HCT116 (cell line): Measurements from ENCODE around the gene PDPK1. TPM values are rescaled to one million over a fixed set of nuclear protein-coding genes. Genes with fewer than 3 reads are reported as not detected.

ENCODE experiments used
- ATAC-seq: fragments of 200-7000 bp; cut with Tn5 transposase; 2 replicates; pipeline ENCODE4 v1.9.1; 2020; ENCODE audit warnings: mild to moderate bottlenecking, moderate library complexity
- BruUV-seq: library from RNA; stranded (reverse); fragments of 400-500 nt; replicated peaks from 2 replicates; lab custom pipeline; 2021; lab: Mats Ljungman, UMichigan
- CTCF ChIA-PET: fragments of 300-600 bp; sonication (Branson Sonifier 250); formaldehyde crosslinking; loops from one replicate; lab custom pipeline; 2021; ENCODE audit warnings: antibody characterized with exemption; lab: Charles Lee
- POLR2A ChIA-PET: fragments of 300-600, 350-600 bp; sonication (Branson Sonifier 250); formaldehyde crosslinking; loops from one replicate; lab custom pipeline; 2021; ENCODE audit warnings: antibody characterized with exemption; lab: Charles Lee
- RAD21 ChIA-PET, 2 experiments: fragments of 300-600 bp; sonication (Branson Sonifier 250); formaldehyde crosslinking; loops; one replicate each; lab custom pipeline; 2023; ENCODE audit warnings: low total read pairs in 2 of 2; ENCODE audit not compliant: uncharacterized antibody in 2 of 2, unreplicated experiment in 2 of 2, low non-redundant PET in 1 of 2; lab: Charles Lee
- DNase-seq: peaks from one replicate; pipeline ENCODE4 v3.0.0-alpha.2; 2010; ENCODE audit warnings: low read depth, low spot score
- H2AFZ ChIP-seq: fragments of 200-600 bp; shearing (Covaris generic), sonication (generic); 2 replicates; pipeline ENCODE4 v1.6.1; 2017; ENCODE audit warnings: low read depth, mixed run types, mixed read lengths, antibody characterized with exemption, low read length; ENCODE audit not compliant: poor library complexity, severe bottlenecking
- H3K27ac ChIP-seq: 2 replicates; pipeline ENCODE4 v1.5.1; 2012; ENCODE audit warnings: low read depth, low read length
- H3K27me3 ChIP-seq: fragments of 200-600 bp; sonication (generic); 2 replicates; pipeline ENCODE4 v1.6.1; 2016; ENCODE audit warnings: mixed run types, low read length, mixed read lengths; ENCODE audit not compliant: insufficient read depth
- H3K36me3 ChIP-seq, 2 experiments: fragments of 200-500 bp in 1 of 2; fragments of 200-600 bp in 1 of 2; sonication (Bioruptor generic) in 1 of 2; sonication (generic) in 1 of 2; 2 replicates each; pipeline versions ENCODE4 v1.5.1 to v1.6.1; 2014 to 2016; ENCODE audit warnings: low read length in 2 of 2, inconsistent platforms in 1 of 2, mixed read lengths in 1 of 2, mixed run types in 1 of 2; ENCODE audit not compliant: insufficient read depth in 2 of 2, control insufficient read depth in 1 of 2
- H3K4me1 ChIP-seq, 2 experiments: fragments of 200-600 bp in 1 of 2; sonication (generic) in 1 of 2; 2 replicates each; pipeline versions ENCODE4 v1.5.1 to v1.6.1; 2012 to 2017; ENCODE audit warnings: low read length in 2 of 2, inconsistent platforms in 1 of 2, mild to moderate bottlenecking in 1 of 2, mixed read lengths in 1 of 2, mixed run types in 1 of 2, moderate library complexity in 1 of 2; ENCODE audit not compliant: insufficient read depth in 2 of 2, control insufficient read depth in 1 of 2
- H3K4me2 ChIP-seq: fragments of 200-600 bp; sonication (generic); 2 replicates; pipeline ENCODE4 v1.6.1; 2017; ENCODE audit warnings: mixed run types, low read length, mixed read lengths
- H3K4me3 ChIP-seq, 2 experiments: fragments of 200-600 bp in 1 of 2; sonication (generic) in 1 of 2; replicated peaks in 1 of 2; 2 replicates each; pipeline ENCODE4 v1.5.1; 2011 to 2016; ENCODE audit warnings: low read length in 2 of 2, control low read depth in 1 of 2, low read depth in 1 of 2, mild to moderate bottlenecking in 1 of 2, mixed read lengths in 1 of 2, mixed run types in 1 of 2
- H3K79me2 ChIP-seq: fragments of 200-600 bp; sonication (generic); 2 replicates; pipeline ENCODE4 v1.6.1; 2017; ENCODE audit warnings: mild to moderate bottlenecking, mixed run types, low read length, moderate library complexity, mixed read lengths; ENCODE audit not compliant: insufficient read depth
- H3K9ac ChIP-seq: fragments of 200-600 bp; sonication (generic); 2 replicates; pipeline ENCODE4 v1.6.1; 2016; ENCODE audit warnings: low read length, mixed read lengths
- H3K9me2 ChIP-seq: fragments of 200-600 bp; sonication (generic), shearing (Covaris generic); 2 replicates; pipeline ENCODE4 v1.6.1; 2017; ENCODE audit warnings: mixed run types, mild to moderate bottlenecking, moderate library complexity; ENCODE audit not compliant: insufficient read depth
- H3K9me3 ChIP-seq, 2 experiments: fragments of 200-500 bp in 1 of 2; fragments of 200-600 bp in 1 of 2; sonication (Bioruptor generic) in 1 of 2; sonication (generic) in 1 of 2; 2 replicates each; pipeline ENCODE4 v1.6.1; 2014 to 2017; ENCODE audit warnings: low read length in 2 of 2, mixed read lengths in 2 of 2, inconsistent platforms in 1 of 2, low read depth in 1 of 2, mild to moderate bottlenecking in 1 of 2, mixed run types in 1 of 2, moderate library complexity in 1 of 2; ENCODE audit not compliant: control insufficient read depth in 1 of 2, insufficient read depth in 1 of 2
- H4K20me1 ChIP-seq: fragments of 200-600 bp; sonication (generic), shearing (Covaris generic); 2 replicates; pipeline ENCODE4 v1.6.1; 2017; ENCODE audit warnings: mixed run types, mild to moderate bottlenecking, moderate library complexity; ENCODE audit not compliant: insufficient read depth
- EZH2phosphoT487 ChIP-seq: fragments of 200-600 bp; IDR thresholded peaks from 2 replicates; pipeline ENCODE4 v1.6.1; 2018; ENCODE audit warnings: antibody characterized with exemption, borderline replicate concordance
- JUND ChIP-seq: IDR thresholded peaks from 2 replicates; pipeline ENCODE4 v1.6.1; 2012
- RAD21 ChIP-seq: IDR thresholded peaks from 2 replicates; pipeline ENCODE4 v1.6.1; 2012; ENCODE audit warnings: low read depth, mild to moderate bottlenecking
- SIN3A ChIP-seq: IDR thresholded peaks from 2 replicates; pipeline ENCODE4 v1.6.1; 2012; ENCODE audit warnings: low read depth
- SRF ChIP-seq: IDR thresholded peaks from 2 replicates; pipeline ENCODE4 v1.6.1; 2012; ENCODE audit warnings: low read depth
- YY1 ChIP-seq: IDR thresholded peaks from 2 replicates; pipeline ENCODE4 v1.6.1; 2011; ENCODE audit warnings: low read length, low read depth, moderate library complexity, mild to moderate bottlenecking; ENCODE audit not compliant: insufficient replicate concordance; ENCODE audit errors: extremely low read depth
- ZFX ChIP-seq: fragments of 450-650 bp; IDR thresholded peaks from 2 replicates; pipeline ENCODE4 v1.6.1; 2017
- ZNF274 ChIP-seq: fragments of 200-500 bp; sonication (Bioruptor generic); IDR thresholded peaks from 2 replicates; pipeline ENCODE4 v1.6.1; 2014; ENCODE audit warnings: mild to moderate bottlenecking, low read depth, low read length, inconsistent platforms
- intact Hi-C: fragments of 100-400 bp; cut with micrococcal nuclease; formaldehyde crosslinking; loops from 2 replicates; pipeline ENCODE4 v1.10.0; 2022
- total RNA-seq: library from RNA; stranded (reverse); gene quantifications from one replicate; pipeline ENCODE4 v1.2.1, GENCODE V29; 2021; ENCODE audit not compliant: unreplicated experiment
- TF ChIP-seq, protein P1 (sequence below): IDR thresholded peaks from 2 replicates; pipeline ENCODE4 v1.6.1; 2012; ENCODE audit warnings: low read depth
- TF ChIP-seq, protein P2 (sequence below): IDR thresholded peaks from 2 replicates; pipeline ENCODE4 v1.6.1; 2012
- TF ChIP-seq, protein P3 (sequence below): IDR thresholded peaks from 2 replicates; pipeline ENCODE4 v1.6.1; 2011; ENCODE audit warnings: mild to moderate bottlenecking, low read length, moderate library complexity; ENCODE audit not compliant: insufficient replicate concordance; ENCODE audit errors: extremely low read depth

The PDPK1 gene
- total RNA-seq, 1 experiment from 2014 or later = 36.1 TPM

DNA sequence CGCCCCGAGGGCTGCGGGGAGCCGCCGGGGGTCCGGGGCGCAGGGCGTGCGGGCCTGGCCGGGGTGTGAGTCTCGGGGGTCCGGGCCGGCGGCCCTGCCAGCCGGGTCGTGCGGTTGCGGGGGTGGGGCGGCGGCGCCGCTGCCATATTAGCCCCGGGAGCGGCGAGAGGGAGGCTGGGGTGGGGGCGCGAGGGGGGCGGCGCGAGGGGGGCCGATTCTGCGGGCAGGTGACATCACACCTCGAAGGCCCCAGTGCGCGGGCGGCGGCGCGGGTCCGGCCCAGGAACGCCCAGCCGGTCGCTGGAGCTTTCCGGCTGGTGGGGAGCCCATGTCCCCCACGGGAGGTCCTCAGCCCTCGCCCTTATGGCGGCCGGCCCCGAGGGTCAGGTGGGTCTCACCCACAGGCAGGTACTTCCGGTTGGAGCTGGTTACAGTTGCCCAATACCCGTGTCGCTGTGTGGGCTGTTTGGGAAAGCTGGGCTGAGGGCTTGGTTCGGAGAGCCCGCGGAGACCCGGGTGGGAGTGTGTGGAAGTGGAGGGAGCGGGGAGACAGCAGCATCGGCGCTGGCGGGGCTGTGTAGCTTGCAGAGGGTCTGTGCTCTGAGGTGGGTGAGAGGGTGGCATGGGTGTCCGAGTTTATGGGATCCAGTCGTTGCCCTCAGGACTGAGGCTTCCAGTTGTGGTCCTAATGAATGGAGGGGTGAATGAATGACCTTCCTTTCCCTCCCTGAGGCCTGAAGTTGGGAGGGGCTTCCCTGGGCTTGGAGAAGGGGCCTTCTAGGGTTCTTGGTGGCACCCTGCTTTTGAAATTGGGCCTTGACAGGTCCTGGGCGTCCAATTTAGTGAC lies 23.3 kb upstream of the PDPK1 start (continued):
- TF ChIP-seq, protein P1, sequence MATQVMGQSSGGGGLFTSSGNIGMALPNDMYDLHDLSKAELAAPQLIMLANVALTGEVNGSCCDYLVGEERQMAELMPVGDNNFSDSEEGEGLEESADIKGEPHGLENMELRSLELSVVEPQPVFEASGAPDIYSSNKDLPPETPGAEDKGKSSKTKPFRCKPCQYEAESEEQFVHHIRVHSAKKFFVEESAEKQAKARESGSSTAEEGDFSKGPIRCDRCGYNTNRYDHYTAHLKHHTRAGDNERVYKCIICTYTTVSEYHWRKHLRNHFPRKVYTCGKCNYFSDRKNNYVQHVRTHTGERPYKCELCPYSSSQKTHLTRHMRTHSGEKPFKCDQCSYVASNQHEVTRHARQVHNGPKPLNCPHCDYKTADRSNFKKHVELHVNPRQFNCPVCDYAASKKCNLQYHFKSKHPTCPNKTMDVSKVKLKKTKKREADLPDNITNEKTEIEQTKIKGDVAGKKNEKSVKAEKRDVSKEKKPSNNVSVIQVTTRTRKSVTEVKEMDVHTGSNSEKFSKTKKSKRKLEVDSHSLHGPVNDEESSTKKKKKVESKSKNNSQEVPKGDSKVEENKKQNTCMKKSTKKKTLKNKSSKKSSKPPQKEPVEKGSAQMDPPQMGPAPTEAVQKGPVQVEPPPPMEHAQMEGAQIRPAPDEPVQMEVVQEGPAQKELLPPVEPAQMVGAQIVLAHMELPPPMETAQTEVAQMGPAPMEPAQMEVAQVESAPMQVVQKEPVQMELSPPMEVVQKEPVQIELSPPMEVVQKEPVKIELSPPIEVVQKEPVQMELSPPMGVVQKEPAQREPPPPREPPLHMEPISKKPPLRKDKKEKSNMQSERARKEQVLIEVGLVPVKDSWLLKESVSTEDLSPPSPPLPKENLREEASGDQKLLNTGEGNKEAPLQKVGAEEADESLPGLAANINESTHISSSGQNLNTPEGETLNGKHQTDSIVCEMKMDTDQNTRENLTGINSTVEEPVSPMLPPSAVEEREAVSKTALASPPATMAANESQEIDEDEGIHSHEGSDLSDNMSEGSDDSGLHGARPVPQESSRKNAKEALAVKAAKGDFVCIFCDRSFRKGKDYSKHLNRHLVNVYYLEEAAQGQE = no peak
- no peak for TF ChIP-seq JUND

DNA sequence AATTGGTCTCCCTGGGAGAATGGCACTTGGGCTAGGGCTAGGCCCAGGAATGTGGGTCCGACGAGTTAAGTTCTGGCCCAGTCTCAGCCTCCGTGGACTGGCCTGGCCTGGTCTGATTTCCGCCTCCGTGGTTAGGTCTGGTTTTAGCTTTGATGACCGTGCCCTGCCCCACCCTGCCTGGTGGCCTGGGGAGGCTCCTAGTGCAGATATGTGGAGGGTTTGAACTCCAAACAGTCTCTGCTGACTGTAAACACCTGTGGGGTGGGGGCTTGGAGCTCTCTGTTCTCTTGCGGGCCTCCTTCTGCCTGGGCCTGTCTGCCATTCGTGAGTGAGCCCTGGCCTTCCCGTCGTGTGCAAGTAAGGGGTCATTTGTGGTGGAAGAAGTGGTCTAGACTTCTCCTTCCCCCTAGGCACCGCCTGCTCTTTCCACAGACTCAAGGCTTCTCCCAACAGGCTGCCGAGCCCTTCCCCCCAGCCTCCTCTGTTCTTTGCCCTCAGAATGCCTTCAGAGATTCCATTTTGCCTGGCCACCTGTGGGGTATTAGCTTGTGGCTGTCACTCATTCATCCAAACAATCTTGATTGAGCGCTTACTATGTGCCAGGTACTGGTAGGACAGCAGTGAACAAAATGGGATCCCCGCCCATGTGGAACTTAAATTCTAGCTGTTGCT lies 22.5 kb upstream of the PDPK1 start:
- H3K27ac ChIP-seq = peak overlapping the region; percentile 98
- peaks cover 20 to 52% of the 10 kb centered on the region in 2 experiments for H3K4me1 ChIP-seq
- ChIA-PET POLR2A (interaction anchor here (1.1 to 1.2 kb wide), 2 partner anchors 87 to 551 kb away, joined by 3 read pairs; partner anchors contain the start of gene RPS2), RAD21 (interaction anchor here in 1 of 2 experiments (0.6 kb wide), 1 partner anchor 24 kb away, joined by 3 read pairs; no protein-coding TSS in a partner anchor), CTCF (no interaction called here)
- no peaks in the 10 kb centered on the region for H3K27me3 ChIP-seq
- DNase-seq (no peak), ATAC-seq (no peak)
- H3K79me2 ChIP-seq = peaks cover 59% of the 10 kb centered on the region
- TF ChIP-seq, protein P2, sequence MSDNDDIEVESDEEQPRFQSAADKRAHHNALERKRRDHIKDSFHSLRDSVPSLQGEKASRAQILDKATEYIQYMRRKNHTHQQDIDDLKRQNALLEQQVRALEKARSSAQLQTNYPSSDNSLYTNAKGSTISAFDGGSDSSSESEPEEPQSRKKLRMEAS = no peak
- no peak for TF ChIP-seq EZH2phosphoT487
- TF ChIP-seq YY1 = no peak
- no peak for TF ChIP-seq SRF
- TF ChIP-seq ZFX = no peak
- TF ChIP-seq ZNF274 = no peak
- TF ChIP-seq RAD21 = no peak
- TF ChIP-seq, protein P3, sequence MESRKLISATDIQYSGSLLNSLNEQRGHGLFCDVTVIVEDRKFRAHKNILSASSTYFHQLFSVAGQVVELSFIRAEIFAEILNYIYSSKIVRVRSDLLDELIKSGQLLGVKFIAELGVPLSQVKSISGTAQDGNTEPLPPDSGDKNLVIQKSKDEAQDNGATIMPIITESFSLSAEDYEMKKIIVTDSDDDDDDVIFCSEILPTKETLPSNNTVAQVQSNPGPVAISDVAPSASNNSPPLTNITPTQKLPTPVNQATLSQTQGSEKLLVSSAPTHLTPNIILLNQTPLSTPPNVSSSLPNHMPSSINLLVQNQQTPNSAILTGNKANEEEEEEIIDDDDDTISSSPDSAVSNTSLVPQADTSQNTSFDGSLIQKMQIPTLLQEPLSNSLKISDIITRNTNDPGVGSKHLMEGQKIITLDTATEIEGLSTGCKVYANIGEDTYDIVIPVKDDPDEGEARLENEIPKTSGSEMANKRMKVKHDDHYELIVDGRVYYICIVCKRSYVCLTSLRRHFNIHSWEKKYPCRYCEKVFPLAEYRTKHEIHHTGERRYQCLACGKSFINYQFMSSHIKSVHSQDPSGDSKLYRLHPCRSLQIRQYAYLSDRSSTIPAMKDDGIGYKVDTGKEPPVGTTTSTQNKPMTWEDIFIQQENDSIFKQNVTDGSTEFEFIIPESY = no peak
- no peak for TF ChIP-seq SIN3A
- peaks cover 5% of the 10 kb centered on the region; the same call in 1 of the 2 replicates for H4K20me1 ChIP-seq
- no peak overlapping the region for H2AFZ ChIP-seq
- H3K9me3 ChIP-seq = no peaks in the 10 kb centered on the region
- H3K9me2 ChIP-seq = no peaks in the 10 kb centered on the region
- H3K36me3 ChIP-seq = no peaks in the 10 kb centered on the region
- H3K4me2 ChIP-seq = peak overlapping the region; percentile 98
- H3K9ac ChIP-seq = peak overlapping the region; percentile 95
- peak overlapping the region; percentile 86 to 95 for H3K4me3 ChIP-seq
- intact Hi-C loops = no loop called here
- TSS peak; percentile 52 for BruUV-seq
